H54 (cell line): ENCODE data around the gene ZNF513.
A peak's percentile ranks its signal among the peaks of the same experiment; 100 is the strongest.

ENCODE experiments used
- DNase-seq: peaks from one replicate; pipeline ENCODE4 v3.0.0; 2011; ENCODE audit warnings: low spot score, mixed read lengths; ENCODE audit not compliant: insufficient read length
- FAIRE-seq: peaks from 3 replicates; lab custom pipeline; 2011; peaks lifted over from hg19 to GRCh38; lab: Jason Lieb, UNC
- POLR2A ChIP-seq: IDR thresholded peaks from 2 replicates; pipeline ENCODE4 v1.6.1; 2011; ENCODE audit warnings: low read depth, mild to moderate bottlenecking, low read length

The ZNF513 gene

DNA sequence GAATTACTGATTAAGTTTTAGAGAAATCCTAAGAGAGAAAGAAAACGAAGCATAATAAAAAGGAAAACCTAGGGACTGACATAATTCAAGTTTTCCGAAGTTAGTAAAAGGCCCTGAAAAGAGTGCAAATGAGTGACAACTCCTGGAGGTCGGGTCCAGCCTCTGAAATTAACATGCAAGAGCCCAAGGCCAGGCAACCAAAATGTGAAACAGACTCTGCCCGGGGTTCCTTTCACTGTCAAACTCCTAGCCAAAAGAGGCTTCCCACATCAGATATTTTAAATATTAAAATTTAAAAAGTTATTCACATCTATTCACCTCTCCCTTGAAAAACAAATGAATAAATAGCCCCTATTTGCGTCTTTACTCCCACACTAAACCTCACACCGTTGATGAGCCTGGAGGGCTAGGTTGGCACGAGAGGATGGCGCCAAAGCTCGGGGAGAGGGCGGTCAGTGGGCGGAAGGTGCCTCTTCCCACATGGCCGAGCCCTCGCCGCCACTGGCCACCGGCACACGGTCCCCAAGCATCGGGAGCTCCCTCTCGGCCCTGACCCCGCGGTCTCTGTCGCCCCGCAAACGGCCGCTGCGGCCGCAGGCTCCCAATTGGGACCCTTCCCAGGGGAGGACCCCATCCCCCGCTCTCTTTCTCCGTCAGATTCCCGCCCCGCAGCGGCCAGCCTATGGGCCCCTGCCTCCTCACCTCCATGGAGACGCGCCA lies 28.2 kb upstream of the ZNF513 start:
- DNase-seq (peak; percentile 43), FAIRE-seq (no peak)
- no peak for TF ChIP-seq POLR2A

DNA sequence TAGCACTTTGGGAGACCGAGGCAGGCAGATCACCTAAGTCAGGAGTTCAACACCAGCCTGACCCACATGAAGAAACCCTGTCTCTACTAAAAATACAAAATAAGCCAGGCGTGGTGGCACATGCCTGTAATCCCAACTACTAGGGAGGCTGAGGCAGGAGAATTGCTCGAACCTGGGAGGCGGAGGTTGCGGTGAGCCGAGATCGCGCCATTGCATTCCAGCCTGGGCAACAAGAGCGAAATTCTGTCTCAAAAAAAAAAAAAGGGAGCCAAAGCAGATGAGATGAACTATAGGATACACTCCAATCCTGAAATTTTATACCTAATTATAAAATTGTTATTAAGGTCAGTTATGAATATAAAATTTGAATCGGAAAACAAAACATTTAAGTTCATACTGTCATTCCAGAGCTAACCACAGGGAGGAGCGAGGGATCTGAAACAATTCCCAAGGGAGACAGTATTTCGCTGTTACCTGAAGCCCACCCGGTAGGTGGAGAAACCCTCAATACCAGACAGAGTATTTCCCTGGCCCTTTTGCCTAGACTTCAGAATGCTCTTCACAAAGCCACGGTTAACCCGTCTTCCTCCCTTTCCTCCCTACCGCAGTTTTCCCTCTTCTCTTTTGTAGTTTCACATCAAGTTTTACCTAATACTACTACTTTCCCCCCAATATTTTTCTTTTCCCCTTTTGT lies 27.4 kb upstream of the ZNF513 start:
- TF ChIP-seq POLR2A, result no peak
- no peak for FAIRE-seq
- no peak for DNase-seq

DNA sequence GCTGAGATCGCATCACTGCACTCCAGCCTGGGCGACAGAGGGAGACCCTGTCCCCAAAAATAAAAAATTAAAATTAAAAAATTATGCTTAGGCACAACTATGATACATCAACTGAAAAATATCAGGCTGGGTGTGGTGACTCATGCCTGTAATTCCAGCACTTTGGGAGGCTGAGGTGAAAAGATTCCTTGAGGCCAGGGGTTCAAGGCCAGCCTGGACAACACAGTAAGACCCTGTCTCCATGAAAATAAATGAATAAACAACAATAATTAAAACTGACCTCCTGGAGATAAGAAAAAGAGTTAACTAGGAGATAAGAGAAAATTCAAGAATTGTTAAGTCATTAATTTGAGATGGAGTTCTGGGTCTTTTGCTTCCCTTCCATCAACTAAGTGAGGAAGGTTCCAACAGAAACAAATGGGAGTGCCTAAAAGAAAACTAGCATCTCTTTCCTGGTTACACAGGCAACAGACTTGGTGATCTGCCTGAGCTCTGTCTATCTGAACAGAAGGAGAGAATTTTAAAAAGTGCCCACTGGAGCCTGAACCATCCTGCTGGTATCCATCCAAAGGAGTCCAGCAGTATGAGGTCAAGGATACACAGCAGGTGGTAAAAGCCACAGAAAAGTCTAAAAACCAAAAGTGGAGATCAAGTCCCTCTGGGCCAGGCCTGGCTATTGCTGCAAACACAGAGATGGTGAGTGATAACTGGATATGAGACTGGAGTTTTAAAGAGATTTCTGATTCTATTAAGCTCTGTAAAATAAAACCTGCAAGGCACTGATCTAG lies 20.0 kb upstream of the ZNF513 start:
- TF ChIP-seq POLR2A, result no peak
- no peak for DNase-seq
- FAIRE-seq, result peak; percentile 38

- DNase-seq (no peak), FAIRE-seq (no peak)
- no peak for TF ChIP-seq POLR2A
These were observed 18.4 kb upstream of the ZNF513 start for GRCh38 chr2:27398962-27399361.

DNA sequence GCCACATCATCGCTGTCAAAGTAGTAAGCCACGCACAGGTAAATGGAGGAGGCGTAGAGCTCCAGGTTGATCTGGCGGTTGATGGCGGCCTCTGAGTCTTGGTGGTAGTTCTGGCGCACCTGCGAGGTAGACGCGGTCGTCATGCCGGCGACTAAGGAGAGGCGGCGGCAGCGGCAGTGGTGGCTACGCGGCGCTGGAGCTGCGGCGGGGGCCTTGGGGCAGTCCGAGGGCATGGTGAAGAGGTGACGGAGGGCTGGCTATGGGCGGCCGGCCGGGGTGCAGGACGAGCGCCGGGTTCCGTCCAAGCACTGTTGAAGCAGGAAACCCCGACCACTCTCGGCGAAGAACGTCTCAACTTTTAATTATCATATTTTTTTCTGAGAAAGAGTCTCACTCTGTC lies 12.7 kb upstream of the ZNF513 start:
- no peak for TF ChIP-seq POLR2A
- DNase-seq (no peak), FAIRE-seq (no peak)

- DNase-seq (no peak), FAIRE-seq (no peak)
- no peak for TF ChIP-seq POLR2A
These were observed 10.5 kb upstream of the ZNF513 start for GRCh38 chr2:27390822-27391679.

- TF ChIP-seq POLR2A, result no peak
- DNase-seq (no peak), FAIRE-seq (no peak)
These were observed 1.1 kb upstream of the ZNF513 start for GRCh38 chr2:27381577-27382181.

DNA sequence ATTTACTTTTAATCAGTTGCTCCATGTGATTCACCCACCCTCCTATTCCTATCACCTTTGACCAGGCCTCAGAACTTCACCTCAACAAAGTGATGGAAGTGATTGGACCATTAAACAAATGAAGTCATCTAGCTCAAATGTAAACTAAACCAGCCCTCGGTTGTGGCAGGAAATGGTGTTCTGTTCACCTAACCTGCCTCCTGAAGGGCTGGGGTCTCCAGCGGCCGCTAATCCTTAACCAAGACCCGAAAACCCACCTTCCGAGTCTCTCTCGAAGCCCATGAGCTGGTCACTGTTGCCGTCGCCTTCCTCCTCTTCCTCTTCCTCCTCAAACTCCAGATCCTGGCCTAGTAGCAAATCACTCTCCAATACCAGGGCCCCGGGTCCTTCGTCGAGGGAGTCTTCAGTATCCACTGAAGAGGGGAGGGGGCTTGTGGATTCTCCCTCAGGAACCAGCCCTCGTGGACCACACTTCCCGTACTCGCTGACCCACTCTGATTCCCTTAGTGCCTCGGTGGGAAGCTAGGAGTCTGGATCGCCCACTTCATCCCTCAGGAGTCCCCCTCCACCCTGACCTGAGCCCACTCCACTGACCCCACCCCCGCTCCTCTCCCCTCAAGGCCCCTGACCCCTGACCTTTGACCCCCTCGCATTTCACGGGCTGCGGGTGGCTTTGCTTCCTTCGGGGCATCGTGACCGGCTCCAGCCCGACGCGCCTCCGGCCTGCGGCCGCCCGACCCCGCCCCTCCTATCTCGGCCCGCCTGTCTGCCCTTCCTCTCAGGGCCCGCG lies 503 bp downstream of the ZNF513 start:
- FAIRE-seq (no peak), DNase-seq (no peak)
- TF ChIP-seq POLR2A, result no peak

- TF ChIP-seq POLR2A, result no peak
- no peak for DNase-seq
- FAIRE-seq, result no peak
These were observed 1.1 kb downstream of the ZNF513 start for GRCh38 chr2:27379383-27379835.

DNA sequence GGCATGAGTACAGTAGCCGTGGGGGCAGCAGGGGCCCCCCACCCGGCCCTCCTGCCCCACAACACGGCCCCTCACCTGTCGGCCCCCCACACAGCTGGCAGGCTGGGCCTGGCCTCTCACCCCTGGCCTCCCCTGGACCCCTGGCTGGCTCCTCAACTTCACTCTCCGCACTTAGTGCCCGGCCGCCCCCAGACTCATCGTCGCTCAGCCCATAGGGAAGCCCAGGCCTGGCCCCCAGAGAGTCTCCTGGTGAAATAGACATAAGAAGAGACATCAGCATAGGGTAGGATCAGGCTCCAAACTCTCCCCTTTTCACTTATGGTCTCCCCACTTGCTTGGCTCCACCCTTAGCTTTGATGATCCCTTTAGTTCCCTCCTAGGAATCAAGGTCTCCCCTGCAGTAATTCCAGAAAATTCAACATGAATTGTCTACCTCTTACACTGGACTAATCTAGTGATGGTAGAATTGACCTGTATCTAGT lies 1.7 kb downstream of the ZNF513 start:
- DNase-seq, result no peak
- no peak for FAIRE-seq
- TF ChIP-seq POLR2A, result no peak

DNA sequence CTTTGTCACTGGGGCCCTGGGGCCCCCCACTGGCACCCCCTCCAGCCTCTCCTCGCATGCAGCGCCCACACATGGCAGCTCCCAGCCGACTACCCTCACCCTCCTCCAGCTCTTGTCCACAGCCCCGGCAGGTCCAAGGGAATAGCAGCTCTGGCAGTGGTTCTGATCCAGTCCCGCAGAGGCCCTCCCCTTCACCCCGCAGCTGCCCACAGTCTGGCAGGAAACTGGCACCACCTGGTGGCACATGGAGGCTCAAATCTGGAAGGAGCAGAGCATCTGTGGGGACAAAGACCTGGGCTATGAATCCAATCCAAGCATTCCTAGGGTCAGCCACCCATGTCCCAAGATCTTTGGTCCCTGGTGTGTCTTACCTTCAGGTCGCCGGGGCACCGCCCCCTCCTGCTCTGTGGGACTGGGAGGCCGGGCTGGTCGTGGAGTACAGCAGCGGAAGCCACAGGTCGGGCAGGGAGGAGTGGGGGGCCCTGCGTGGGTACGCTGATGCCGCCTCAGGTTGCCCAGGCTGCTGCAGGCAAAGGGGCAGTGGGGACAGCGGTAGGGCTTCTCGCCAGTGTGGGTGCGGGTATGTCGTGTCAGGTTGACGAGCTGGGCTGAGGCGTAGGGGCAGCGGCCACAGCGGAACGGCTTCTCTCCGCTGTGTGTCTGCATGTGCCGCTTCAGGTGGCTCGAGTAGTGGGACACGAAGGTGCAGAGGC lies 2.3 kb downstream of the ZNF513 start:
- TF ChIP-seq POLR2A, result no peak
- DNase-seq, result no peak
- no peak for FAIRE-seq
